Left ventricle myocardium superior (tissue), 1 donor: ENCODE results near the gene POT1. TPM values are rescaled to one million over a fixed set of nuclear protein-coding genes. Genes with fewer than 3 reads are reported as not detected.
"Not testable (repeated sequence)": the region's sequence is repeated elsewhere in the genome, so short reads cannot be mapped to it uniquely, and the experiment has no call there.

ENCODE experiments used
- ATAC-seq: fragments of 200-7000 bp; cut with Tn5 transposase; one replicate; pipeline ENCODE4 v1.9.1; 2020; ENCODE audit warnings: mild to moderate bottlenecking, moderate library complexity
- DNase-seq: peaks from one replicate; pipeline ENCODE4 v3.0.0-alpha.2; 2020
- intact Hi-C: fragments of 100-400 bp; cut with micrococcal nuclease; formaldehyde crosslinking; loops from one replicate; pipeline ENCODE4 v1.11.0; 2022
- long read RNA-seq: library from polyadenylated mRNA; unstranded; transcript quantifications from one replicate; pipeline ENCODE4 v2.0.0, GENCODE V29; 2021
- total RNA-seq: library from RNA; stranded (reverse); fragmentation: NEBNext Ultra II Directional; extraction: Animal tissue kit (Norgen Biotek cat#: 25700); gene quantifications from one replicate; pipeline ENCODE4 v1.2.1, GENCODE V29; 2021
- donor health status: DM: no; HTN: yes; CAD: no; lungs with severe emphysema.

POT1 gene, protein sequence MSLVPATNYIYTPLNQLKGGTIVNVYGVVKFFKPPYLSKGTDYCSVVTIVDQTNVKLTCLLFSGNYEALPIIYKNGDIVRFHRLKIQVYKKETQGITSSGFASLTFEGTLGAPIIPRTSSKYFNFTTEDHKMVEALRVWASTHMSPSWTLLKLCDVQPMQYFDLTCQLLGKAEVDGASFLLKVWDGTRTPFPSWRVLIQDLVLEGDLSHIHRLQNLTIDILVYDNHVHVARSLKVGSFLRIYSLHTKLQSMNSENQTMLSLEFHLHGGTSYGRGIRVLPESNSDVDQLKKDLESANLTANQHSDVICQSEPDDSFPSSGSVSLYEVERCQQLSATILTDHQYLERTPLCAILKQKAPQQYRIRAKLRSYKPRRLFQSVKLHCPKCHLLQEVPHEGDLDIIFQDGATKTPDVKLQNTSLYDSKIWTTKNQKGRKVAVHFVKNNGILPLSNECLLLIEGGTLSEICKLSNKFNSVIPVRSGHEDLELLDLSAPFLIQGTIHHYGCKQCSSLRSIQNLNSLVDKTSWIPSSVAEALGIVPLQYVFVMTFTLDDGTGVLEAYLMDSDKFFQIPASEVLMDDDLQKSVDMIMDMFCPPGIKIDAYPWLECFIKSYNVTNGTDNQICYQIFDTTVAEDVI
- 16.9 TPM for total RNA-seq
- long read RNA-seq, partial matches to known transcripts: 1 of 4 reads
- long read RNA-seq, other reads (novel, unspliced or antisense): 3 of 4 reads

DNA sequence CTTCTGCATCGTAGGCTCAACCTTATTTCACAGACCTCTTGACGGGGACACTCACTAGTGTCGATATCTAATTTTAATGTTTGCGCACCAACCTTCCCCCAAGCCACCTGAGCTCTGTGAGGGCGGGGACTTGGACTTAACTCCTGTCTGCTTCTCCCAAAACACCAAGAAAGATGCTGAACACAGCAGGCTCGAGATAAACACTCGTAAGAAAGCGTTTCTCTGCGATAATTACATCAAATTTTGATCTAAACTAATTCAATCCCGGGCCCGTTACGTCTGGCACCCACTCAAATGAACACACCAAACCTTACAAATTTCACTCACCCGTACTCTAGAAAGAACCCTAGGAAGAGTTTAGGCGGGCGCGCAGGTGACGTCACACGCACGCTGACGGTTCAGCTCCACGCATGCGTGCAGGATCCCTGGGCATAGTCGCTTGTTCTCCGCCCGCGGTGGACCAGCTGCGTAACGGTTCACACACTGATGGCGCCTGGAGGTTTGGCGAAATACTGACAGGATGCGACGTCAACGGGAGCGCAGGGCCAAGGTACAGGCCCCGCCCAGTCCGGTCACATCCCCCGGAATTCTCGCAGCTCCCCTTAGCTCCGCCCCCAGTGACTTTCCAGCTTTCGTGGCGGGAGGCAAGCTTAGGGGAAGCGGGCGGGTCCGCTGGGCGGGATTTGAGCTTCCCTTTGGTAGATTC lies at the start of gene POT1:
Gene POT1, minus strand, starts transcription at position 359 of the 706 bp plus-strand sequence. CDS start 32,652 bp downstream, outside the sequence.
- intact Hi-C loops: no loop called here
- ATAC-seq (peak; percentile 100), DNase-seq (peak; percentile 99)

DNA sequence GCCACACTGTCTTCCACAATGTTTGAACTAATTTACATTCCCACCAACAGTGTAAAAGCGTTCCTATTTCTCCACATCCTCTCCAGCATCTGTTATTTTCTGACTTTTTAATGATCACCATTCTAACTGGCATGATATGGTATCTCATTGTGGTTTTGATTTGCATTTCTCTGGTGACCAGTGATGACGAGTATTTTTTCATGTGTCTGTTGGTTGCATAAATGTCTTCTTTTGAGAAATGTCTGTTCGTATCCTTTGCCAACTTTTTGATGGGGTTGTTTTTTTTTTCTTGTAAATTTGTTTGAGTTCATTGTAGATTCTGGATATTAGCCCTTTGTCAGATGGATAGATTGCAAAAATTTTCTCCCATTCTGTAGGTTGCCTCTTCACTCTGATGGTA lies 45.5 kb upstream of the POT1 start:
- intact Hi-C loops, DNase-seq, ATAC-seq: not testable (repeated sequence)

DNA sequence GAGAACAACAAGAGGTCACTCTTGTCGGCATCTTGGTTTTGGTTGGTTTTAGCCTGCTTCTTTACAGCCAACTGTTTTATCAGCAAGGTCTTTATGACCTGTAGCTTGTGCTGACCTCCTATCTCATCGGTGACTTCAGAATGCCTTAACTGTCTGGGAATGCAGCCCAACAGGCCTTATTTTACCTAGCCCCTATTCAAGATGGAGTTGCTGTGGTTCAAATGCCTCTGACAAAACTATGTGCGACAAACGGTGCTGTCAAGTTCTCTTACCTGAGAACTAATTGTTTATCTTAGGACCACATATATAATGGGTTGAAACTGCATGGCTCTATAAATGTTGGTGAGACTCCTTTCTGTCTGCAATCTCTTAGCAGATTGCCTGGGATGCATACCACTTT lies 35.9 kb upstream of the POT1 start:
- ATAC-seq (no peak), DNase-seq (no peak)
- intact Hi-C loops: no loop called here

DNA sequence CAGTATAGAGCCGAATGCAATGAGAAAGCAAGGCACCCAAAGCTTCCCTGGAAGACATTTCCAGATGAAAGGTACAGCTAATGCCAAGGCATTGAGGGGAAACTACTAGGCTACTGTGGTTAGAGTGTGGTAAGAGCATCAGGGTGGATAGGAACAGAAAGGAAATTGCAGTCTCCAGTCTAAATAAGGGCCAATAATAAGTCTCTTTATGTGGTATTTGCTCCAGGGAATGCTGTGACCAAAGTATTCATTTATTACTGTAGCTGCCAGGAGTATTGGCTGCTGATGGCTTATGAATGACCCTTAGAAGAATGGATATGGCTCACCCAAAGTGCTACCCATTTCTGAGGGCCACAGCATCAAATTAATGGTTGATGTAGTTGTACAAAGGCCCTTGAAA lies 30.1 kb upstream of the POT1 start:
- ATAC-seq (no peak), DNase-seq (no peak)
- intact Hi-C loops: no loop called here

DNA sequence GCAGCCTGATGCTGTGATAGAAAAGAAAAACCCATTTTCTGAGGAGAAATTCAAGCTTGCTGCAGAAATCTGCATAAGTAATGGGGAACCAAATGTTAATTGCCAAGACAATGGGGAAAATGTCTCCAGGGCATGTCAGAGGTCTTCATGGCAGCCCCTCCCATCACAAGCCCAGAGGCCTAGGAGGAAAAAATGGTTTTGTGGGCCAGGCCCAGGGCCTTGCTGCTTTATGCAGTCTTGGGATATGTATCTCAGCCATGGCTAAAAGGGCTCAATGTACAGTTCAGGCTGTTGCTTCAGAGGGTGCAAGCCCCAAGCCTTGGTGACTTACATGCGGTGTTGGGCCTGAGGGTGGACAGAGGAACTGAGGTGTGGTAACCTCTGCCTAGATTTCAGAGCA lies 28.3 kb upstream of the POT1 start:
- ATAC-seq, intact Hi-C loops, DNase-seq: not testable (repeated sequence)

DNA sequence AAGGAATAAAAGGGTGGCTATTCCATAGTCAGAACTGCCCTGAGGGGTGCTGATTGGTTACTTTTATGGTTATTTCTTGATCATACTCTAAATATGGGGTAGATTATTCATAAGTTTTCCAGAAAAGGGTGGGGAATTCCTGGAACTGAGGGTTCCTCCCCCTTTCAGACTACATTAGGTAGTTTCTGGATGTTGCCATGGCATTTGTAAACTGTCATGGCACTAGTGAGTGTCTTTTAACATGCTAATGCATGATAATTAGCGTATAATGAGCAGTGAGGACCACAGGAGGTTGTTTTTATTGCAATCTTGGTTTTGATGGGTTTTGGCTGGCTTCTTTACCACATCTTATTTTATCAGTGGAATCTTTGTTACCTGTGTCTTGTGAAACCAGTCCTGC lies 26.5 kb upstream of the POT1 start:
- no peak for ATAC-seq
- DNase-seq: no peak
- intact Hi-C loops: no loop called here

DNA sequence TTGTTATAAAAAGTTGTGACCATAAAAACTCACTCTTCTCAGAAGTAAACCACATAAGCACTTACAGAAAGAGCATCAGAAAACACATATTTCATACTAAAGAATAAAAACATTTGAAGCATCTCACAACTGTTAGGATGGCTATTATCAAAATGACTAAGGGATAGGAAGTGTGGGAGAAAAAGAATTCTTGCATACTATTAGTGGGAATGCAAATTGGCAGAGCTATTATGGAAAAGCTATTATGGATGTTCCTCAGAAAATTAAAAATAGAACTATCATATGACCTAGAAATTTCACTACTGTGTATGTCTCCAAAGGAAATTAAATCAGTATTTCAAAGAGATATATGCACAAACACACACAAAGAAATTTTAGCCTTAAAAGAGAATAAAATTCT lies 25.2 kb upstream of the POT1 start:
- ATAC-seq: no peak
- intact Hi-C loops: no loop called here
- no peak for DNase-seq

DNA sequence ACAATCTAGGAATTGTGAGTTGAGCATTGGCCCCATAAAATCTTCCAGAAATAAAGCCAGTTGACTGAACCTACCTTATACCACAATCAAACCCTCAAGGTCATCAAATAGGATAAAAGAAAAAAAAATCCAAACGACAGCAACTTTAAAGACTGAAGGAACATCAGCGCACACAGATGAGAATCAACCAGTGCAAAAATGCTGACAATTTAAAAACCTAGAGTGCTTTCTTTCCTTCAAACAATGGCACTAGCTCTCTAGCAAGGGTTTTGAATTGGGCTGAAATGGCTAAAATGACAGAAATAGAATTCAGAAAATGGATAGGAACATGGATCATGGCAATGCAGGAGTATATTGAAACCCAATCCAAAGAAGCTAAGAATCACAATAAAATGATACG lies 16.1 kb upstream of the POT1 start:
- intact Hi-C loops: no loop called here
- ATAC-seq: no peak
- no peak for DNase-seq

DNA sequence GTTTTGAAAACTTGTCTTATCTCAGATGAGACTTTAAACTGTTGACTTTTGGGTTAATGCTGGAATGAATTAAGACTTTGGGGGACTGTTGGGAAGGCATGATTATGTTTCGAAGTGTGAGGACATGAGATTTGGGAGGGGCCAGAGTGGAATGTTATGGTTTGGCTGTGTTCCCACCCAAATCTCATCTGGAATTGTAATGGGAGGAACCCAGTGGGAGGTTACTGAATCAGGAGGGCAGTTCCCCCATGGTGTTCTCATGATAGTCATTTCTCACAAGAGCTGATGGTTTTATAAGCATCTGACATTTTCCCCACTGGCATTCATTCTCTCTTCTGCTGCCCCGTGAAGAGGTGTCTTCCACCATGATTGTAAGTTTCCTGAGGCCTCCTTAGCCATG lies 13.8 kb upstream of the POT1 start:
- intact Hi-C loops: no loop called here
- no peak for DNase-seq
- no peak for ATAC-seq

DNA sequence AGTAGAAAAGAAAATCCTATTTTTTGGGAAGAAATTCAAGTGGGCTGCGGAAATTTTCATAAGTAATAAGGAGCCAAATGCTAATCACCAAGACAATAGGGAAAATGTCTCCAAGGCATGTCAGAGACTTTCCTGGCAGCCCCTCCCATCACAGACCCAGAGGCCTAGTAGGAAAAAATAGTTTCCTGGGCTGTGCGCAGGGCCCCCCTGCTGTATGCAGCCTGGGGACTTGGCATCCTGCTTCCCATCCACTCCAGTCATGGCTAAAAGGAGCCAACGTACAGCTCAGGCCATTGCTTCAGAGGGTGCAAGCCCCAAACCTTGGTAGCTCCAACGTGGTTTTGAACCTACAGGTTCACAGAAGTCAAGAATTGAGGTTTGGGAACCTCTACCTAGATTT lies 12.8 kb upstream of the POT1 start:
- DNase-seq: no peak
- ATAC-seq: no peak
- intact Hi-C loops: no loop called here

DNA sequence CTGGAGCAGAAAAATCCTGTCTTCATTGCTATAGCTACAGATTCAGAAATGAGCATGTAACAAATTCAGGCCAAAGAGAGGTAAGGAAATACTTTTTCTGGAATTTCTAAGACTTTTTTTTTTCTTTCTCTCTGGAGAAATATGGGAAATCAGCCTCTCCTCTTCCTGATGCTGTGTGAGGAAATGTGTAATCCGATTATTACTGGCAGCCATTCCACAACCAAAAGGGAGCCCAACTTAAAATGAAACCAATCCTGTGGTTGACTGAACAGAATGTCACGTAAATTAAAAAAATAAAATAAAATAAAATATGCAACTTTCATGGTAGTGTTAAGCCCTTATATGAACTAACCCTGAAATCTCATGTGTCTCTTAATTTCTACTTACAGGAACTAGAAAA lies 10.7 kb upstream of the POT1 start:
- intact Hi-C loops: no loop called here
- no peak for DNase-seq
- ATAC-seq: no peak

DNA sequence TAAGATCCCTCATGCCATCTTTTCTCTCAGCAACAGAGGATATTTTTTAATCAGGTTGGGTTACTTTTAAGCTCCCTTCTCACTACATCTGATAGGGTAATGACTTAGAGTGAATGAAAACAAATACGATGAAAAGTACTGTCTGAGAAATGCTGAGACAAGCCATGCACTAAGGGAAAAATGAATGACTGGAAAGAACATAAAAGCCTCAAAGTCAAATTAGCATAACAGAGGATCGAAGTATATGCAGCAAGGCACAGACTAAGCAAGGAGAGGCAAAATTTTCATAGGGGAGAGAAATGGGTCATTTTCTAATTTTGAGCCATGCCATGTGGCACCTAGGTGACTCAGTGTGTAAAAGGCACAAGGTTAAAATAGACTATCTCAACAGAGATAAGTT lies 8.5 kb upstream of the POT1 start:
- ATAC-seq: no peak
- intact Hi-C loops: no loop called here
- no peak for DNase-seq

DNA sequence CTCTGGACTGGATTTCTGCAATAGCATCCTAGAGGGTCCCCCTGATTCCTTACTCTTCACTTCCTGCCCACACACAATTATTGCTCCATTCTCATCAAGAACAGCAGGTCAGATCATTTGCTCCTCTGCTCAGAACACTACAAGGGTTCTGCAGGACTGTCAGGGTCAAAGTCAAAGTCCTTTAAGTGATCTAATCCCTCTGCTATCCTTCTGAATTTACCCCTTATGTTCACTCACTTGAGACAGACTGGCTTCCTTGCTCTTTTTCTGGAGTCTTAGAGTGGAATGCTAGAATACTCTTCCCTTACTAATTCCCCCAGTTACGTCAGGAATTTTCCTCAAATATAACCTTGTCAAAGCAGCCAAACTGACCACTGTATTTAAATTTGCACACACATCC lies 7.5 kb upstream of the POT1 start:
- intact Hi-C loops: no loop called here
- no peak for ATAC-seq
- DNase-seq: no peak

DNA sequence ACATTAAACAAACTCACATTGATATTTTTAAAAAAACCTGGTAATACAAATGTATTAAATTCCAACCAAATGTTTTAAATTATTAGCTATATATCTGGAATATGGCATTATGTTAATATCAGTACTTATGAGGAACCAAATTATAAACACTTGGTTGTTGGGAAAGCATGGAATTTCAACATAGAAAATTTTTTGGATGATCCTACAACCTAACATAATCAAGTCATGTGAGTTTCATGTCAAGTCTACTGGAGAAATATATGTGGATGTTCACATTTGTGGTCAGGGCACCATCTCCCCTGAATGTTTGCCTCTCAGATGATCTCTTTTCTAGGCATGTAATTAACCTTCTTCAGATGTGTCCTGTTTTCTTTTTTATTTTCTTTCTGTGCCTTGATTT lies 5.2 kb upstream of the POT1 start:
- DNase-seq: no peak
- intact Hi-C loops: no loop called here

DNA sequence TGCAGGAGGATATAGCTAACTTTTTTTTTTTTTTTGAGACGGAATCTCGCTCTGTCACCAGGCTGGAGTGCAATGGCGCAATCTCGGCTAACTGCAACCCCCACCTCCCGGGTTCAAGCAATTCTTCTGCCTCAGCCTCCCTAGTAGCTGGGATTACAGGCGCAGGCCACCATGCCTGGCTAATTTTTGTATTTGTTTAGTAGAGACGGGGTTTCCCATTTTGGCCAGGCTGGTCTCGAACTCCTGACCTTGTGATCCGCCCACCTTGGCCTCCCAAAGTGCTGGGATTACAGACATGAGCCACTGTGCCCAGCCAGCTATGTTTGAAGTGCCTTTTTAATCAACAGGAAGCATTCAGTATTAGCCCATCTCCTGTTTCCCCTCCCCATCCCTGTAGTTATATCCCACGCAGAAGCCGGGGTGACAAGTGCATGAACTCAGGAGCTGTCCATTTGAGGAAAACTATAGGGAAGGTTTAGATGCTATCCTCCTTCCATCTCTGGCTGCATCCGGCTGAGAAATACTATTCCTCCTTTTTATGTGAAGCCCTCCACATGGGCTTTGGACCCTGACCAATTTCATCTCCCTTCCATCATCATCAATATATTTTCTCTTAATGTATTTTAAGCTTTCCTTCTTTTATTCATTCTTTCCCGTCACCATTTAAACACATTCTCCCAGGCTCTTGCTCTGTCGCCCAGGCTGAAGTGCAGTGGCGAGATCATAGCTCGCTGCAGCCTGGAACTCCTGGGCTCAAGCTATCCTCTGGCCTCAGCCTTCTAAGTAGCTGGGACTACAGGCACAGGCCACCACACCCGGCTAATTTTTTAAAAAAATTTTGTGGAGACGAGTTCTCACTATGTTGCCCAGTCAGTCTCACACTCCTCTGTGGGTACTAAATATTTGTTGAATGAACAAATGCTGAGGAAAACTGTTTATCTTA lies 1.3 kb upstream of the POT1 start:
- no peak for DNase-seq
- intact Hi-C loops: no loop called here
- ATAC-seq: no peak

More for the DNA sequence above, 5.2 kb upstream of the POT1 start:
- no peak for ATAC-seq

DNA sequence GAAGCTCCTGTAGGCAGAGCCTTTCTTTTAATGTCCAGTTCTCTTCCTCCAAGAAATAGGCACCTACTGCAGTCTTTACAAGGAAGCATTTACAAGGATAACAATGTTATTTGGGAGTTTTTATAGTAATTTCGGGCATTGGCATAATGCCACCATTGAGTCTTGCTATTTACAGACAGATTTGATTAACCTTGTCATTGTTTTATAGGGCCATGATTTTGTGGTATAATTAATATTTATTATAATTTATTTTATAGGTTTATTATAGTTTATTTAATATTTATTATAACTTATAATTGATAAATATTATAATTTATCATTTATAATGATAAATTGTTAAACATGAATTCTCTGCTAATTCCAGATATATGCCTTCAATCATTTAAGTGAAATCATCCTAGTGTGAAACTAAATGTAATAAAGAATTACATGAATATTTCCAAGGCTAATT lies 573 bp upstream of the POT1 start:
- intact Hi-C loops: no loop called here
- DNase-seq (no peak), ATAC-seq (no peak)

DNA sequence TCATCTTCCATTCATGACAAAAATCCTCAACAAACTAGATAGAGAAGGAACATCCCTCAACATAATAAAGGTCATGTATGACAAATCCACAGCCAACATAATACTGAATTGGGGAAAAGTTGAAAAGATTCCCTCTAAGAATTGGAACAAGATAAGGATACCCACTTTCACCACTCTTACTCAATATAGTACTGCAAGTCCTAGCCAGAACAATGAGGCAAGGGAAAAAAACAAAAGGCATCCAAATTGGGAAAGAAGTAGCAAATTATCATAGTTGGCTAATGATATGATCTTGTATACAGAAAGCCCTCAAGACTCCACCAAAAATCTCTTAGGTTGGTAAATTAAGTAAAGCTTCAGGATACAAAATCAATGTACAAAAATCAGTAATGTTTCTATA lies 4.7 kb downstream of the POT1 start:
- DNase-seq (no peak), ATAC-seq (no peak)
- intact Hi-C loops: no loop called here

DNA sequence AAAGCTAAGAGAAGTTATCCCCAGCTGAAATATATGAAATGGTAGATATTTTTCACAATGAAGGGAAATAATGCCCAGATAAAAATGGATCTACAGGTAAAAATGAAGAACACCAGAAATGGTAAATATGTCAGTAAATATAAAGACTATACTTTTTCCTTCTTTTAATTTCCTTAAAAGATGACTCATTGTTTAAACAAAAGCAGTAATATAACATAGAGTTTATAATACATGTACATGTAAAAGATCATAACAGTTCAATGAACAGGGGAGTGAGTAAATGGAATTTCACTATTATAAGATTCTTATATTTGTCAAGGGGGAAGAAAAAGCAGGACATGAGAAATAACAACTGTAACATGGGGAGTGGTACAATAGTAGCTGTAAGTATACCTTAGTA lies 7.4 kb downstream of the POT1 start:
- ATAC-seq: no peak
- no peak for DNase-seq
- intact Hi-C loops: no loop called here

DNA sequence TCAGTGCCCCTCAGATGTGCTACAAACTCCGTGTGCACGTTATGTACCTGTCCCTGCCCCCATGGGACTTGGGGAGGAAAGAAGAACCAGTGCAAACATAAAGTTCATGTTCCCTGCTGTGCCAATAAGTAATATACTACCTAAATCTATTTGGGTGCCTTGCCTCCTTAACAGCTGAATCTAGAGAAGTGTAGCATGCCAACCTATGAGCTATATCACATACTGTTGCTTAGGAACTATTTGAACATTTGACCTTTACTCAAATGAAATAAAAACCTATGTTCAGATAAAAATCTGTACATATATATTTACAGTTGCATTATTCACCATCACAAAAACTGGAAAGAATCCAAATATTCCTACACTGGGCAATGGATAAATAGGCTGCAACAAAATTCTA lies 9.8 kb downstream of the POT1 start:
- ATAC-seq (no peak), DNase-seq (no peak)
- intact Hi-C loops: no loop called here
